Putamen (tissue), 1 donor: ENCODE results near the gene CNRIP1.
"Not testable (repeated sequence)": the region's sequence is repeated elsewhere in the genome, so short reads cannot be mapped to it uniquely, and the experiment has no call there.

Experiments
- DNase-seq: peaks from one replicate; pipeline ENCODE4 v3.0.0-alpha.2; 2016; ENCODE audit warnings: low spot score

Gene CNRIP1

GRCh38 chr2:68340226-68341061 is 20.7 kb upstream of the CNRIP1 start:
- DNase-seq: peak; percentile 22

GRCh38 chr2:68336192-68336591 is 16.4 kb upstream of the CNRIP1 start:
- DNase-seq: no peak

- DNase-seq: no peak
Measured at GRCh38 chr2:68333931-68334330, 14.2 kb upstream of the CNRIP1 start.

GRCh38 chr2:68333009-68333408 is 13.3 kb upstream of the CNRIP1 start:
- no peak for DNase-seq

- DNase-seq: no peak
Measured at GRCh38 chr2:68330691-68331090, 10.9 kb upstream of the CNRIP1 start.

- DNase-seq: no peak
Measured at GRCh38 chr2:68328901-68329300, 9.2 kb upstream of the CNRIP1 start.

- DNase-seq: no peak
Measured at GRCh38 chr2:68325056-68325455, 5.3 kb upstream of the CNRIP1 start.

GRCh38 chr2:68320118-68320641 is 431 bp upstream of the CNRIP1 start:
- peak; percentile 27 for DNase-seq

GRCh38 chr2:68318914-68319397 is 793 bp downstream of the CNRIP1 start:
- peak; percentile 26 for DNase-seq

- DNase-seq: peak; percentile 19
Measured at GRCh38 chr2:68317971-68318913, 1.5 kb downstream of the CNRIP1 start.

GRCh38 chr2:68316111-68316510 is 3.6 kb downstream of the CNRIP1 start:
- DNase-seq: no peak

- DNase-seq: no peak
Measured at GRCh38 chr2:68311033-68311432, 8.7 kb downstream of the CNRIP1 start.

- DNase-seq: no peak
Measured at GRCh38 chr2:68309426-68309825, 10.3 kb downstream of the CNRIP1 start.

GRCh38 chr2:68303902-68304272 is 15.9 kb downstream of the CNRIP1 start:
- DNase-seq: not testable (repeated sequence)

GRCh38 chr2:68303033-68303901 is 16.5 kb downstream of the CNRIP1 start:
- DNase-seq: no peak

- DNase-seq: no peak
Measured at GRCh38 chr2:68302281-68302875, 17.4 kb downstream of the CNRIP1 start.

GRCh38 chr2:68295516-68295915 is 24.2 kb downstream of the CNRIP1 start:
- no peak for DNase-seq

GRCh38 chr2:68294913-68295312 is 24.8 kb downstream of the CNRIP1 start:
- DNase-seq: no peak

GRCh38 chr2:68294187-68294586 is 25.6 kb downstream of the CNRIP1 start:
- no peak for DNase-seq

GRCh38 chr2:68293755-68294154 is 26.0 kb downstream of the CNRIP1 start:
- DNase-seq: no peak

GRCh38 chr2:68293024-68293423 is 26.7 kb downstream of the CNRIP1 start:
- DNase-seq: no peak
